A549 (cell line): ENCODE results near the gene CRACDL. TPM values are rescaled to one million over a fixed set of nuclear protein-coding genes. Genes with fewer than 3 reads are reported as not detected.

Experiments used
- ATAC-seq, 2 experiments: fragments of 200-7000 bp in 1 of 2; fragments of >200 bp in 1 of 2; cut with Nextera tagmentation in 1 of 2; cut with Tn5 transposase in 1 of 2; 3 replicates each; pipeline versions ENCODE4 v1.8.0 to v1.9.1; 2018 to 2020; ENCODE audit warnings: mild to moderate bottlenecking in 1 of 2, moderate library complexity in 1 of 2
- CTCF ChIA-PET: fragments of 300-600 bp; sonication (Branson Sonifier 250); formaldehyde crosslinking; extraction: SDS; loops from one replicate; lab custom pipeline; 2021; ENCODE audit warnings: antibody characterized with exemption, inconsistent platforms; lab: Yijun Ruan, JAX
- POLR2A ChIA-PET: fragments of 350-600 bp; formaldehyde crosslinking; extraction: SDS; loops from one replicate; lab custom pipeline; 2021; ENCODE audit warnings: antibody characterized with exemption, inconsistent platforms; lab: Yijun Ruan, JAX
- DNase-seq, 2 experiments: peaks; one replicate each; pipeline versions ENCODE4 v3.0.0 to v3.0.0-alpha.2; 2011 to 2016; ENCODE audit warnings: low read depth in 1 of 2, low spot score in 1 of 2
- FAIRE-seq: peaks from 2 replicates; lab custom pipeline; 2011; peaks lifted over from hg19 to GRCh38; lab: Jason Lieb, UNC
- H3K27ac ChIP-seq, 2 experiments: fragments of >200 bp; sonication (Bioruptor Twin); formaldehyde crosslinking; 3 replicates each; pipeline ENCODE4 v1.5.1; 2016 to 2017
- H3K4me1 ChIP-seq: fragments of >200 bp; sonication (Bioruptor Twin); formaldehyde crosslinking; 3 replicates; pipeline ENCODE4 v1.6.1; 2016
- H3K4me2 ChIP-seq: fragments of >200 bp; sonication (Bioruptor Twin); formaldehyde crosslinking; 3 replicates; pipeline ENCODE4 v1.6.1; 2016
- H3K4me3 ChIP-seq: fragments of >200 bp; sonication (Bioruptor Twin); formaldehyde crosslinking; 3 replicates; pipeline ENCODE4 v1.5.1; 2016
- H3K9me3 ChIP-seq: fragments of >200 bp; sonication (Bioruptor Twin); formaldehyde crosslinking; 3 replicates; pipeline ENCODE4 v1.6.1; 2016
- ATOH8 ChIP-seq: fragments of 250-450 bp; sonication (Bioruptor Pico); IDR thresholded peaks from 2 replicates; pipeline ENCODE4 v1.5.0; 2020; ENCODE audit warnings: low read depth, mild to moderate bottlenecking, moderate library complexity
- BCL3 ChIP-seq: fragments of >200 bp; sonication (Bioruptor Twin); formaldehyde crosslinking; IDR thresholded peaks from 3 replicates; pipeline ENCODE4 v1.6.1; 2016
- CBX8 ChIP-seq: fragments of 200-600 bp; sonication (generic); IDR thresholded peaks from 2 replicates; pipeline ENCODE4 v1.6.1; 2016
- CHD4 ChIP-seq: fragments of 200-600 bp; sonication (generic); IDR thresholded peaks from 2 replicates; pipeline ENCODE4 v1.6.1; 2016; ENCODE audit warnings: antibody characterized with exemption, mild to moderate bottlenecking, borderline replicate concordance
- EHMT2 ChIP-seq: fragments of 200-600 bp; sonication (generic); IDR thresholded peaks from 2 replicates; pipeline ENCODE4 v1.6.1; 2016; ENCODE audit warnings: antibody characterized with exemption, low read depth, mild to moderate bottlenecking, moderate library complexity
- ESRRA ChIP-seq: fragments of 150-350 bp; IDR thresholded peaks from 2 replicates; pipeline ENCODE4 v1.6.1; 2014; ENCODE audit warnings: mild to moderate bottlenecking, low read length, borderline replicate concordance
- FOXS1 ChIP-seq: fragments of 250-450 bp; sonication (Bioruptor Pico); IDR thresholded peaks from 2 replicates; pipeline ENCODE4 v1.5.0; 2020; ENCODE audit warnings: mild to moderate bottlenecking, moderate library complexity
- GATA3 ChIP-seq: IDR thresholded peaks from 2 replicates; pipeline ENCODE4 v1.6.1; 2012; ENCODE audit warnings: borderline replicate concordance
- HDAC2 ChIP-seq: fragments of 200-600 bp; sonication (generic); IDR thresholded peaks from 2 replicates; pipeline ENCODE4 v1.6.1; 2016
- HMGXB4 ChIP-seq: fragments of 250-450 bp; sonication (Bioruptor Pico); IDR thresholded peaks from 2 replicates; pipeline ENCODE4 v1.5.0; 2021; ENCODE audit warnings: mild to moderate bottlenecking, moderate library complexity, borderline replicate concordance
- HOXB13 ChIP-seq: fragments of 250-450 bp; sonication (Bioruptor Pico); IDR thresholded peaks from 2 replicates; pipeline ENCODE4 v1.5.0; 2020; ENCODE audit warnings: low read depth, mild to moderate bottlenecking, moderate library complexity
- JUN ChIP-seq, 2 experiments: fragments of >200 bp; sonication (Bioruptor Twin); formaldehyde crosslinking; IDR thresholded peaks; 2 replicates in 1 of 2; 3 replicates in 1 of 2; pipeline ENCODE4 v1.6.1; 2016 to 2017
- KDM1A ChIP-seq: fragments of 200-600 bp; sonication (generic); IDR thresholded peaks from 2 replicates; pipeline ENCODE4 v1.6.1; 2016; ENCODE audit warnings: low read depth, mild to moderate bottlenecking
- MAX ChIP-seq: IDR thresholded peaks from 2 replicates; pipeline ENCODE4 v1.6.1; 2012
- MAZ ChIP-seq: fragments of 150-350 bp; IDR thresholded peaks from 2 replicates; pipeline ENCODE4 v1.6.1; 2014; ENCODE audit warnings: antibody characterized with exemption, low read depth, low read length, borderline replicate concordance
- PHF8 ChIP-seq: fragments of 200-600 bp; sonication (generic); IDR thresholded peaks from 2 replicates; pipeline ENCODE4 v1.6.1; 2016; ENCODE audit warnings: low read depth, mild to moderate bottlenecking, antibody characterized with exemption, moderate library complexity, borderline replicate concordance
- POLR2A ChIP-seq: IDR thresholded peaks from 2 replicates; pipeline ENCODE4 v1.6.1; 2012; ENCODE audit warnings: mild to moderate bottlenecking, low read length
- RAD21 ChIP-seq, 2 experiments: fragments of >200 bp in 1 of 2; sonication (Bioruptor Twin) in 1 of 2; formaldehyde crosslinking in 1 of 2; IDR thresholded peaks in 1 of 2; conservative IDR thresholded peaks in 1 of 2; 2 replicates in 1 of 2; 3 replicates in 1 of 2; pipeline ENCODE4 v1.6.1; 2012 to 2018; ENCODE audit warnings: inconsistent platforms in 1 of 2
- REST ChIP-seq: fragments of 200-600 bp; sonication (generic); IDR thresholded peaks from 2 replicates; pipeline ENCODE4 v1.6.1; 2016; ENCODE audit warnings: antibody characterized with exemption, mild to moderate bottlenecking, moderate library complexity
- USF2 ChIP-seq: fragments of 450-650 bp; IDR thresholded peaks from 2 replicates; pipeline ENCODE4 v1.6.1; 2014; ENCODE audit warnings: antibody characterized with exemption
- WGBS: methylation state at CpG from one replicate; pipeline ENCODE4 v1.1.6; 2017; ENCODE audit errors: missing lambda C conversion rate; 5-methylcytosine and 5-hydroxymethylcytosine counted together
- polyA plus RNA-seq, 4 experiments: library from polyadenylated mRNA; depleted of rRNA in 3 of 4; stranded (reverse); fragments of >200 nt; fragmentation: RNase III in 1 of 4; extraction: RNeasy Plus Mini Kit Qiagen cat#74134 plus additional on column Dnase treatment in 1 of 4; gene quantifications; 2 replicates in 3 of 4; 3 replicates in 1 of 4; pipeline ENCODE4 v1.2.3, GENCODE V29; 2011 to 2017

Gene CRACDL
- polyA plus RNA-seq, 2 of the 4 experiments (the other 2 are of a cell fraction), result 0.21 to 0.36 TPM

GRCh38 chr2:98825858-98826257 lies 110.2 kb downstream of the CRACDL start:
- ATAC-seq, result no peak
- no peak for TF ChIP-seq REST
- TF ChIP-seq, all 56 proteins: peak for 0
- Histone ChIP-seq H3K4me3 (no peak overlapping the region), H3K4me2 (no peak overlapping the region), H3K27ac (no peak overlapping the region), H3K9me3 (no peaks in the 10 kb centered on the region), H3K4me1 (no peaks in the 10 kb centered on the region)
- no peak for DNase-seq
- WGBS, result 65% methylated on average over 6 of the region's 6 CpGs
- no peak for FAIRE-seq
- ChIA-PET CTCF (interaction anchor here (1.2 to 1.4 kb wide), 2 partner anchors 10 to 176 kb away, joined by 3 to 5 read pairs; no protein-coding TSS in a partner anchor), POLR2A (no interaction called here)

- TF ChIP-seq RAD21 (conservative IDR thresholded peaks at IDR 0.05 in 1 of 2, IDR thresholded peaks at IDR 0.05 in 1 of 2), result no peak
- no peak for TF ChIP-seq JUN (IDR thresholded peaks at IDR 0.05)
- FAIRE-seq (no peak), ATAC-seq (no peak), DNase-seq (no peak)
- no peak overlapping the region for H3K4me3 ChIP-seq
- CTCF ChIA-PET, result interaction anchor here (1.2 to 1.4 kb wide), 2 partner anchors 11 to 176 kb away, joined by 3 to 5 read pairs; no protein-coding TSS in a partner anchor
- H3K9me3 ChIP-seq, result no peaks in the 10 kb centered on the region
- H3K27ac ChIP-seq, result no peak overlapping the region
- no peak overlapping the region for H3K4me2 ChIP-seq
- 48% methylated on average over 6 of the region's 6 CpGs for WGBS
- POLR2A ChIA-PET, result no interaction called here
- no peaks in the 10 kb centered on the region for H3K4me1 ChIP-seq
These were observed 110.6 kb downstream of the CRACDL start for GRCh38 chr2:98825404-98825803.

GRCh38 chr2:98825020-98825350 lies 111.0 kb downstream of the CRACDL start:
- H3K27ac ChIP-seq, result no peak overlapping the region
- ChIA-PET CTCF (interaction anchor here (0.5 to 0.6 kb wide), 2 partner anchors 113 to 250 kb away, joined by 3 to 4 read pairs; no protein-coding TSS in a partner anchor), POLR2A (no interaction called here)
- FAIRE-seq, result no peak
- no peak overlapping the region for H3K4me2 ChIP-seq
- TF ChIP-seq CHD4 (no peak), MAX (no peak), KDM1A (no peak), EHMT2 (no peak)
- TF ChIP-seq, all 56 proteins: peak for 0
- 40% methylated on average over 3 of the region's 3 CpGs for WGBS
- ATAC-seq (no peak), DNase-seq (no peak)
- H3K9me3 ChIP-seq, result no peaks in the 10 kb centered on the region
- no peaks in the 10 kb centered on the region for H3K4me1 ChIP-seq
- no peak overlapping the region for H3K4me3 ChIP-seq

- Histone ChIP-seq H3K4me3 (no peak overlapping the region), H3K4me2 (no peak overlapping the region), H3K9me3 (no peaks in the 10 kb centered on the region), H3K27ac (no peak overlapping the region), H3K4me1 (no peaks in the 10 kb centered on the region)
- ChIA-PET POLR2A (no interaction called here), CTCF (interaction anchor here (0.5 to 1.3 kb wide), 3 partner anchors 12 to 250 kb away, joined by 3 to 6 read pairs (median 4); no protein-coding TSS in a partner anchor)
- WGBS, result 36% methylated on average over 2 of the region's 2 CpGs
- no peak for DNase-seq
- FAIRE-seq, result no peak
- ATAC-seq, result no peak
- TF ChIP-seq GATA3 (no peak), BCL3 (no peak), PHF8 (no peak), POLR2A (no peak), HMGXB4 (no peak), HDAC2 (no peak), MAZ (no peak), FOXS1 (CRISPR knock-in tag) (no peak), ESRRA (no peak), HOXB13 (CRISPR knock-in tag) (no peak), USF2 (no peak), CBX8 (no peak), ATOH8 (CRISPR knock-in tag) (no peak)
These were observed 111.6 kb downstream of the CRACDL start for GRCh38 chr2:98824256-98825019.
